GM12878 (cell line): Measurements from ENCODE around the gene BAZ2A. TPM values are rescaled to one million over a fixed set of nuclear protein-coding genes. Genes with fewer than 3 reads are reported as not detected.

ENCODE experiments used
- ATAC-seq: fragments of 200-7000 bp; cut with Tn5 transposase; 3 replicates; pipeline ENCODE4 v1.9.1; 2020; ENCODE audit warnings: mild to moderate bottlenecking, moderate library complexity
- BruUV-seq: library from RNA; stranded (reverse); fragments of 400-500 nt; replicated peaks from 2 replicates; lab custom pipeline; 2021; lab: Mats Ljungman, UMichigan
- CTCF ChIA-PET: fragments of 300-600 bp; sonication (Branson Sonifier 250); formaldehyde crosslinking; extraction: SDS; loops from one replicate; lab custom pipeline; 2021; ENCODE audit warnings: inconsistent platforms; lab: Yijun Ruan, JAX
- POLR2A ChIA-PET: fragments of 350-600 bp; formaldehyde crosslinking; extraction: SDS; loops from one replicate; lab custom pipeline; 2021; ENCODE audit warnings: inconsistent platforms; lab: Charles Lee
- RAD21 ChIA-PET: fragments of 300-600 bp; sonication (Branson Sonifier 250); formaldehyde crosslinking; loops from one replicate; lab custom pipeline; 2023; ENCODE audit warnings: antibody characterized with exemption; ENCODE audit not compliant: unreplicated experiment; lab: Charles Lee
- SMC1A ChIA-PET: fragments of 300-600 bp; sonication (Branson Sonifier 250); formaldehyde crosslinking; loops from one replicate; lab custom pipeline; 2023; ENCODE audit not compliant: unreplicated experiment, uncharacterized antibody; lab: Charles Lee
- DNase-seq: peaks from one replicate; pipeline ENCODE4 v3.0.0-alpha.2; 2011; ENCODE audit warnings: low read depth, low spot score
- FAIRE-seq: peaks from 3 replicates; lab custom pipeline; 2011; peaks lifted over from hg19 to GRCh38; lab: Jason Lieb, UNC
- H2AFZ ChIP-seq: 2 replicates; pipeline ENCODE4 v1.6.0; 2011; ENCODE audit warnings: low read depth, low read length, control low read depth; ENCODE audit not compliant: control insufficient read depth
- H3K27ac ChIP-seq: 2 replicates; pipeline ENCODE4 v1.5.1; 2011; ENCODE audit warnings: control low read depth; ENCODE audit not compliant: control insufficient read depth, insufficient read depth
- H3K27me3 ChIP-seq, 2 experiments: replicated peaks in 1 of 2; 2 replicates each; pipeline versions ENCODE4 v1.6.0 to v1.6.1; 2011; ENCODE audit warnings: low read length in 1 of 2; ENCODE audit not compliant: control insufficient read depth in 2 of 2, insufficient read depth in 2 of 2
- H3K36me3 ChIP-seq, 2 experiments: 2 replicates each; pipeline ENCODE4 v1.5.1; 2011; ENCODE audit warnings: low read length in 1 of 2; ENCODE audit not compliant: control insufficient read depth in 2 of 2, insufficient read depth in 2 of 2
- H3K4me1 ChIP-seq: 2 replicates; pipeline ENCODE4 v1.6.1; 2011; ENCODE audit warnings: mild to moderate bottlenecking, low read length, moderate library complexity, mixed read lengths; ENCODE audit not compliant: control insufficient read depth, insufficient read depth
- H3K4me2 ChIP-seq: 2 replicates; pipeline ENCODE4 v1.6.0; 2011; ENCODE audit warnings: control low read depth; ENCODE audit not compliant: control insufficient read depth, insufficient read depth
- H3K4me3 ChIP-seq: fragments of 200-600 bp; sonication (generic); 2 replicates; pipeline ENCODE4 v1.5.1; 2016
- H3K79me2 ChIP-seq: 2 replicates; pipeline ENCODE4 v1.6.0; 2011; ENCODE audit warnings: low read length; ENCODE audit not compliant: control insufficient read depth, insufficient read depth
- H3K9ac ChIP-seq: 2 replicates; pipeline ENCODE4 v1.8.0; 2011; ENCODE audit warnings: low read length, control low read depth, mixed read lengths; ENCODE audit not compliant: control insufficient read depth, insufficient read depth
- H3K9me3 ChIP-seq: replicated peaks from 3 replicates; pipeline ENCODE4 v1.5.1; 2011; ENCODE audit warnings: mild to moderate bottlenecking, low read length; ENCODE audit not compliant: control insufficient read depth, insufficient read depth
- H4K20me1 ChIP-seq: 2 replicates; pipeline ENCODE4 v1.6.0; 2011; ENCODE audit not compliant: control insufficient read depth, insufficient read depth
- ASH2L ChIP-seq: fragments of 300-600, 200-600 bp; sonication (generic); IDR thresholded peaks from 2 replicates; pipeline ENCODE4 v1.6.1; 2017; ENCODE audit warnings: low read depth, mild to moderate bottlenecking, borderline replicate concordance
- CREB1 ChIP-seq: IDR thresholded peaks from 2 replicates; pipeline ENCODE4 v1.6.1; 2012; ENCODE audit warnings: low read depth, mild to moderate bottlenecking, inconsistent platforms
- GATAD2B ChIP-seq: fragments of 450-650 bp; conservative IDR thresholded peaks from 2 replicates; pipeline ENCODE4 v1.6.1; 2017; ENCODE audit warnings: low read depth, mild to moderate bottlenecking, moderate library complexity
- HCFC1 ChIP-seq: fragments of 150-350 bp; IDR thresholded peaks from 2 replicates; pipeline ENCODE4 v1.6.1; 2014; ENCODE audit warnings: low read length
- HDAC6 ChIP-seq: fragments of 200-600 bp; sonication (generic); IDR thresholded peaks from one replicate; pipeline ENCODE4 v1.8.0; 2017; ENCODE audit warnings: antibody characterized with exemption; ENCODE audit not compliant: unreplicated experiment
- MTA2 ChIP-seq: fragments of 450-650 bp; IDR thresholded peaks from 2 replicates; pipeline ENCODE4 v1.6.1; 2016; ENCODE audit warnings: low read depth, mild to moderate bottlenecking, moderate library complexity
- MTA3 ChIP-seq: IDR thresholded peaks from 2 replicates; pipeline ENCODE4 v1.6.1; 2012; ENCODE audit warnings: low read length, inconsistent platforms, borderline replicate concordance
- POLR2AphosphoS5 ChIP-seq: IDR thresholded peaks from 2 replicates; pipeline ENCODE4 v1.6.1; 2011; ENCODE audit warnings: mild to moderate bottlenecking, low read length, inconsistent platforms
- SPI1 ChIP-seq: IDR thresholded peaks from 2 replicates; pipeline ENCODE4 v1.6.1; 2011; ENCODE audit warnings: low read depth, mild to moderate bottlenecking, low read length, moderate library complexity, borderline replicate concordance; ENCODE audit not compliant: insufficient read depth
- WGBS: methylation state at CpG from one replicate; pipeline ENCODE4 v1.1.6; 2016; ENCODE audit warnings: low lambda C conversion rate; ENCODE audit not compliant: insufficient replicate concordance, insufficient coverage; ENCODE audit errors: missing lambda C conversion rate; 5-methylcytosine and 5-hydroxymethylcytosine counted together
- in situ Hi-C: fragments of 300-500 bp; cut with MboI; formaldehyde crosslinking; loops from 9 replicates; pipeline ENCODE4 v1.14.3; 2018; ENCODE audit warnings: mixed read lengths
- intact Hi-C: fragments of 100-400 bp; cut with micrococcal nuclease; formaldehyde crosslinking; loops from one replicate; pipeline ENCODE4 v1.14.2; 2022; ENCODE audit not compliant: unreplicated experiment
- polyA plus RNA-seq, 11 experiments: library from polyadenylated mRNA; depleted of rRNA in 4 of 11; unstranded in 6 of 11; stranded (reverse) in 5 of 11; fragments of >200 nt; fragmentation: Nextera tagmentation in 4 of 11; fragmentation: Illumina TruSeq in 1 of 11; extraction: Ambion mirVana in 4 of 11; extraction: Trizol in 1 of 11; gene quantifications; 1 replicate in 1 of 11; 2 replicates in 10 of 11; pipeline versions ENCODE4 v1.2.1 to v1.2.3, GENCODE V29; 2011 to 2016; ENCODE audit warnings: inconsistent platforms in 2 of 11, missing spikeins in 2 of 11, low read depth in 1 of 11
- total RNA-seq, 4 experiments: library from RNA; depleted of rRNA in 3 of 4; stranded (reverse); fragments of >200 nt in 3 of 4; fragmentation: Illumina TruSeq in 1 of 4; extraction: Trizol in 1 of 4; gene quantifications; 2 replicates each; pipeline versions ENCODE4 v1.2.1 to v1.2.3, GENCODE V29; 2013 to 2021
- TF ChIP-seq, protein P1 (sequence below): fragments of 450-650 bp; IDR thresholded peaks from 2 replicates; pipeline ENCODE4 v1.6.1; 2017; ENCODE audit warnings: mild to moderate bottlenecking, moderate library complexity
- TF ChIP-seq, protein P2 (sequence below): fragments of 450-650 bp; IDR thresholded peaks from 2 replicates; pipeline ENCODE4 v1.6.1; 2016; ENCODE audit warnings: mild to moderate bottlenecking, moderate library complexity, borderline replicate concordance

Gene BAZ2A
- total and polyA plus RNA-seq, 10 of the 15 experiments (the other 5 are each of a cell fraction or from before 2014, with no cell fraction given): 4.8 to 90.2 (median 29.9) TPM

DNA sequence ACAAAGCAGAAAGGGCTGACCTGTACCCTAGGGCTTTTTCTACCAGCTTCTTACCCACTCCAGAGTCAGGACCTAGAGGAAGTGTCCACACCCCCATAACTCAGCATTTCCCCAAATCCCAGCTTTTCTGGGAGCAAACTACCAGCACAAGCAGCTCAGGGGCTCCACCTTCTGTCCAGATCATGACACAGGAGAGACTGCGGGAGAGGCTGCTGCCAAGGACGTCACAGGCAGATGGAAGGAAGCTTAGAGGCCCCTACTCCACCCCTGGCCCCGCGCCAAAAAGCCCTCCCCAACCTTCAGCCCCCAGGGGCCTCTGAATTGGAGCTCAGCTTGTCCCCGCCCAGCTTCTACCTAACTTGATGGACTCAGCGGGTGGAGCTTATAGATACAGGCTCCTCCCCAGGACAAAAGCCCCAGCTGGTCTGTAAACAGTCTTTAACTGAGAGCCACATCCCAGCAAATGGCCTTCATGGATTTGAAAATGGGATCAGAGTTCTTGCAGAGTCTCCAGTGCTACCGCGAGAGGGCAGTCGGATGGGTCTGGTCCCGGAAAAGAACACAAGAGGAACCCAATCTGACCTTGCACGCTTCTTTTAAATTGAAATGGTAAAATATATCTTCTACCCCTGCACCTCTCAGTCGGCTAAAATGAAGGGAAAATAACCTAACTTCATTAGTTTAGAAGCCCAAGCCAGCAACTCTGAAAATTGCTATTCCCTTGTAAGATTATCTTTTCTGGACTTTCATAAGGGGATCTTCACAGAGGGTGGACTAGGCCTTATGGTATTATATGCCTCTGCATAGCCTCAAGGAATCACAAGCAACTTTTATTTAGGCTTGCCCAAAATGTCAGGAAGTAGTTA, 6.8 kb upstream of the BAZ2A start:
- Histone ChIP-seq H3K4me3 (peak overlapping the region; percentile 91), H4K20me1 (no peaks in the 10 kb centered on the region), H3K4me1 (peaks cover 21% of the 10 kb centered on the region), H3K4me2 (peak overlapping the region; percentile 95), H3K27ac (peak overlapping the region; percentile 87), H3K9ac (peak overlapping the region; percentile 92), H3K79me2 (peaks cover 55% of the 10 kb centered on the region), H3K36me3 (peaks cover 6 to 22% of the 10 kb centered on the region in 2 experiments), H3K9me3 (no peaks in the 10 kb centered on the region), H3K27me3 (no peaks in the 10 kb centered on the region), H2AFZ (peak overlapping the region; percentile 73)
- ATAC-seq (peak; percentile 69), FAIRE-seq (peak; percentile 95), DNase-seq (peak; percentile 87)
- CTCF ChIA-PET: interaction anchor here (0.6 to 6.1 kb wide), 65 partner anchors 9 to 840 kb away, joined by 3 to 73 read pairs (median 5); partner anchors contain the start of genes ATP5F1B, HSD17B6, NACA and RBMS2
- intact Hi-C loops (loop anchor here (2.0 to 5.0 kb wide), 4 partner anchors 52 to 450 kb away; partner anchors contain the start of genes NAB2, NACA and PTGES3), in situ Hi-C loops (loop anchor here (10.0 kb wide), 1 partner anchor 448 kb away; the partner anchor contains the start of gene NAB2)
- SMC1A ChIA-PET: interaction anchor here (0.6 to 6.1 kb wide), 42 partner anchors 8 to 655 kb away, joined by 3 to 68 read pairs (median 5); partner anchors contain the start of genes ATP5F1B, ESYT1, PTGES3 and SMARCC2
- BruUV-seq: TSS peak; percentile 75
- WGBS: 0% methylated on average over 12 of the region's 12 CpGs
- RAD21 ChIA-PET: interaction anchor here (0.6 to 10.0 kb wide), 59 partner anchors 9 to 592 kb away, joined by 3 to 176 read pairs (median 4); partner anchors contain the start of genes ATP5F1B, CNPY2, GLS2 and NACA
- POLR2A ChIA-PET: interaction anchor here (0.6 to 6.9 kb wide), 24 partner anchors 9 to 520 kb away, joined by 3 to 155 read pairs (median 4); partner anchors contain the start of genes ATP5F1B, ESYT1, NACA and PTGES3
- TF ChIP-seq POLR2AphosphoS5: peak; percentile 86
- TF ChIP-seq SPI1: 0 out of 2 replicates have a peak, but pooled peaks have one; percentile 15
- peak; percentile 28; the same call in 1 of the 2 replicates for TF ChIP-seq HCFC1
- TF ChIP-seq CREB1: no peak
- no peak for TF ChIP-seq ASH2L
- TF ChIP-seq, protein P1, sequence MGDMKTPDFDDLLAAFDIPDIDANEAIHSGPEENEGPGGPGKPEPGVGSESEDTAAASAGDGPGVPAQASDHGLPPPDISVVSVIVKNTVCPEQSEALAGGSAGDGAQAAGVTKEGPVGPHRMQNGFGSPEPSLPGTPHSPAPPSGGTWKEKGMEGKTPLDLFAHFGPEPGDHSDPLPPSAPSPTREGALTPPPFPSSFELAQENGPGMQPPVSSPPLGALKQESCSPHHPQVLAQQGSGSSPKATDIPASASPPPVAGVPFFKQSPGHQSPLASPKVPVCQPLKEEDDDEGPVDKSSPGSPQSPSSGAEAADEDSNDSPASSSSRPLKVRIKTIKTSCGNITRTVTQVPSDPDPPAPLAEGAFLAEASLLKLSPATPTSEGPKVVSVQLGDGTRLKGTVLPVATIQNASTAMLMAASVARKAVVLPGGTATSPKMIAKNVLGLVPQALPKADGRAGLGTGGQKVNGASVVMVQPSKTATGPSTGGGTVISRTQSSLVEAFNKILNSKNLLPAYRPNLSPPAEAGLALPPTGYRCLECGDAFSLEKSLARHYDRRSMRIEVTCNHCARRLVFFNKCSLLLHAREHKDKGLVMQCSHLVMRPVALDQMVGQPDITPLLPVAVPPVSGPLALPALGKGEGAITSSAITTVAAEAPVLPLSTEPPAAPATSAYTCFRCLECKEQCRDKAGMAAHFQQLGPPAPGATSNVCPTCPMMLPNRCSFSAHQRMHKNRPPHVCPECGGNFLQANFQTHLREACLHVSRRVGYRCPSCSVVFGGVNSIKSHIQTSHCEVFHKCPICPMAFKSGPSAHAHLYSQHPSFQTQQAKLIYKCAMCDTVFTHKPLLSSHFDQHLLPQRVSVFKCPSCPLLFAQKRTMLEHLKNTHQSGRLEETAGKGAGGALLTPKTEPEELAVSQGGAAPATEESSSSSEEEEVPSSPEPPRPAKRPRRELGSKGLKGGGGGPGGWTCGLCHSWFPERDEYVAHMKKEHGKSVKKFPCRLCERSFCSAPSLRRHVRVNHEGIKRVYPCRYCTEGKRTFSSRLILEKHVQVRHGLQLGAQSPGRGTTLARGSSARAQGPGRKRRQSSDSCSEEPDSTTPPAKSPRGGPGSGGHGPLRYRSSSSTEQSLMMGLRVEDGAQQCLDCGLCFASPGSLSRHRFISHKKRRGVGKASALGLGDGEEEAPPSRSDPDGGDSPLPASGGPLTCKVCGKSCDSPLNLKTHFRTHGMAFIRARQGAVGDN: no peak
- peak; percentile 62; the same call in 1 of the 2 replicates for TF ChIP-seq GATAD2B
- no peak for TF ChIP-seq MTA3
- no peak for TF ChIP-seq HDAC6
- TF ChIP-seq, protein P2, sequence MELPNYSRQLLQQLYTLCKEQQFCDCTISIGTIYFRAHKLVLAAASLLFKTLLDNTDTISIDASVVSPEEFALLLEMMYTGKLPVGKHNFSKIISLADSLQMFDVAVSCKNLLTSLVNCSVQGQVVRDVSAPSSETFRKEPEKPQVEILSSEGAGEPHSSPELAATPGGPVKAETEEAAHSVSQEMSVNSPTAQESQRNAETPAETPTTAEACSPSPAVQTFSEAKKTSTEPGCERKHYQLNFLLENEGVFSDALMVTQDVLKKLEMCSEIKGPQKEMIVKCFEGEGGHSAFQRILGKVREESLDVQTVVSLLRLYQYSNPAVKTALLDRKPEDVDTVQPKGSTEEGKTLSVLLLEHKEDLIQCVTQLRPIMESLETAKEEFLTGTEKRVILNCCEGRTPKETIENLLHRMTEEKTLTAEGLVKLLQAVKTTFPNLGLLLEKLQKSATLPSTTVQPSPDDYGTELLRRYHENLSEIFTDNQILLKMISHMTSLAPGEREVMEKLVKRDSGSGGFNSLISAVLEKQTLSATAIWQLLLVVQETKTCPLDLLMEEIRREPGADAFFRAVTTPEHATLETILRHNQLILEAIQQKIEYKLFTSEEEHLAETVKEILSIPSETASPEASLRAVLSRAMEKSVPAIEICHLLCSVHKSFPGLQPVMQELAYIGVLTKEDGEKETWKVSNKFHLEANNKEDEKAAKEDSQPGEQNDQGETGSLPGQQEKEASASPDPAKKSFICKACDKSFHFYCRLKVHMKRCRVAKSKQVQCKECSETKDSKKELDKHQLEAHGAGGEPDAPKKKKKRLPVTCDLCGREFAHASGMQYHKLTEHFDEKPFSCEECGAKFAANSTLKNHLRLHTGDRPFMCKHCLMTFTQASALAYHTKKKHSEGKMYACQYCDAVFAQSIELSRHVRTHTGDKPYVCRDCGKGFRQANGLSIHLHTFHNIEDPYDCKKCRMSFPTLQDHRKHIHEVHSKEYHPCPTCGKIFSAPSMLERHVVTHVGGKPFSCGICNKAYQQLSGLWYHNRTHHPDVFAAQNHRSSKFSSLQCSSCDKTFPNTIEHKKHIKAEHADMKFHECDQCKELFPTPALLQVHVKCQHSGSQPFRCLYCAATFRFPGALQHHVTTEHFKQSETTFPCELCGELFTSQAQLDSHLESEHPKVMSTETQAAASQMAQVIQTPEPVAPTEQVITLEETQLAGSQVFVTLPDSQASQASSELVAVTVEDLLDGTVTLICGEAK: no peak
- no peak for TF ChIP-seq MTA2
